Activated gamma-delta T cell (primary cell): ENCODE data around the gene ZNF792.
"Not testable (repeated sequence)": the region's sequence is repeated elsewhere in the genome, so short reads cannot be mapped to it uniquely, and the experiment has no call there.

Experiments
- DNase-seq: peaks from one replicate; lab custom pipeline; 2025; lab: John Stamatoyannopoulos, UW
- total RNA-seq, 2 donors: gene quantifications; one replicate each; lab custom pipeline; 2026; lab: John Stamatoyannopoulos, UW

Gene ZNF792
- 79.9 to 80.3 reads per million in 2 donors for total RNA-seq

GRCh38 chr19:34963573-34964406 is at the start of gene ZNF792:
ZNF792 (minus strand) TSS chr19:34964229; CDS start chr19:34963662, 567 bp downstream.
- peak; percentile 20 for DNase-seq

GRCh38 chr19:35013041-35013819 is 49.2 kb upstream of the ZNF792 start:
- peak; percentile 64 for DNase-seq

DNA sequence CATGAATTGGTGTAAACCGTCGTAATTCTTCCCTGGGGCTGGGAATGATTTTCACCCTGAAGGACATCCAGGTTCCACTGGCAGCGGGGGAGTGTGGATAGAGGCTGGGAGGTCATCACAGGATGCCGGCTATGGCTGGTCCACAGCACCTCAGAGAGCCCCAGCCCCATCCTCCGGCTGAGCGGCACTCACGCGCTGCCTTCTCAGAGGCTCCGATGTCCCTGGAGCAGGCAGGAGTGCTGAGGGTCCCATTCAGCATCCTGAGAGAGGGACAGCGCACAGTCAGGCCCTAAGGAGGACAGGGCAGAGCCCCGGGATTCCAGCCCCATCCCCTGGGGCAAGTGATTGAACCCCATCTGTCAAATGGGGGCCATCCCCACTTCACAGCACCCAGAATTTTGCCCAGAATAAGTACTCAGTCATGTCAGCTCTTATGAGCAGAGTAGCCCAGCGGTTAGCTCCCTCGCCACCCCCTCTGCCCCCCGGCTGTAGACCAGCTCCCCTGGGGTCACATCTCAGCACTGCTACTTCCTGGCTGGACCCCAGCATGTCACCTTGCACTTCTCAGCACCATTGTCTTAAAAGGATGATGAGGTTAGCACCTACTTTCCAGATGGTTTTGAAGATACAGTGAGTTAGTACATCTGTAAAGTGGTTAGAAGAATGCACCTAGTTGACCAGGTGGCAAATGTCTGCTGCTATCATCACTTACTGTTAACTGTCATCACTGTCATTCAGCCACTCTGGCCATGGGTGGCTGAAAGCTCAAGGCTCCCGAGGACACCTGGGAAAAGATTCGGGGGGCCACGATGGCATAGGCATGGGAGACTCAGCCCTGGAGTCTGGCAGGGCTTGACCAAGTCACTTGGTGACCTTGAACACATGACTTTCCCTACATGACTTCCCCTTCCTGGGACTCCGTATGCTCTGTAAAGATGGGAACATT is 48.0 kb upstream of the ZNF792 start:
- peak; percentile 33 for DNase-seq

DNA sequence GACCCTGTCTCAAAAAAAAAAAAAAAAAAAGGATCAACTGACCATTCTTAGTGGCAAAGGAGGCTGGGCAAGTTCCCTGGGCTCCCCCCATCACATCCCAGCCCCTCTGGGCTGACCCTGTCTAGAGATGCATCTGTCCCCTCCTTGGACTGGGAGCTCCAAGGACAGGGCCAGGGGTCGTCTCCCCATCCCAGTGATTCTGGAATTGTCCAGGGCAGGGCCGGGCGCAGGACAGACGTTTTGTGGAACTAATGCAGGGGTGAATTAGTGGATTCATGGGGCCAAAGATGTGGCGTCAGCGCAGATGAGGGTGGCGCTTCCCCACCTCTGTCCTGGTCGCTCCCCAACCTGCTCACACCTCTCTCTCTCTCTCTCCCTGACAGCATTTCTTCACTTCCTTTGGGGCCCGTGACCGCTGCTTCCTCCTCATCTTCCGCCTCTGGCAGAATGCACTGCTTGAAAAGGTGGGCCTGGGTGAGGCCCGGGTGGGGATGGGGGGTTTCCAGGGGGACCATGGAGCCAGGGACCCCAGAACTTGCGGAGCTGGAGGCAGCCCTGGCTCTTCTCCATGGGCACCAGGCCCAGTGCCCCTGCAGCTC is 47.2 kb upstream of the ZNF792 start:
- DNase-seq = no peak

DNA sequence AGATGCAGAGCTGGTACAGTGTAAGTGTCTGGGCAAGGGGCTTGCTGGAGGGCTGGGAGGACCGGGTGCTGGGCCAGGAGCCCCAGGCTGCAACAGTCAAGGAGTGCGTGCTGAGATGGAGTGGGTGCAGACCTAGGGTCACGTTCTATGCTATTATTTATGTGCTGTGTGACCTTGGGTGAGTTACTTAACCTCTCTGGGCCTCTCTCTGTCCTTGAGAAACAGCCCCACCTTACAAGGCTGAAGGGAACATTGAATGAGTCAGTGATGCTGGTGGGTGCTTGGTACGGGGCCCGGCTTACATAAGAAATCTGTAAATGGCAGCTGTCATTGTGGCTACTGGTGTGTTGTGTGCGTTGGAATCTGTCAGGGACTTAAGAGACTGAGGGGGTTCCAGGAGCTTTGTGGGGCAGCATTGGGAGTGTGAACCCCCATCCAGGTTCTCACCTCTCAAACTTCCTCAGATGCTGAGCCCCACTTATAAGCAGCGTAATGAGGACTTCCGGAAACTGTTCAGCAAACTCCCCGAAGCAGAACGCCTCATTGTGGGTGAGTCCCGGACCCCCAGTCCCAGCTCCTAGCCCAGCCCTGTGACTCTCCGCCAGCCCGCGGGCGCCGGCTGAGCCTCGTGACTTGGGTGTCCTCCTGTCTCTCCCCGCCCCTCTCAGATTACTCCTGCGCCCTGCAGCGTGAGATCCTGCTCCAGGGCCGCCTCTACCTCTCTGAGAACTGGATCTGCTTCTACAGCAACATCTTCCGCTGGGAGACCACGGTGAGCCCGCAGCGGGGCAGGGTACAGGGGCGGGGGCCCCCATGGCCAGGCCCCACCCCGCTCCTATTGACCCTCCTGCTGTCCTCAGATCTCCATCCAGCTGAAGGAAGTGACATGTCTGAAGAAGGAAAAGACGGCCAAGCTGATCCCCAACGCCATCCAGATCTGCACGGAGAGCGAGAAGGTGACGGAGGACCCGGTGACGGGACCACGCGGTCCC is 45.7 kb upstream of the ZNF792 start:
- no peak for DNase-seq

GRCh38 chr19:35008891-35009341 is 44.9 kb upstream of the ZNF792 start:
- DNase-seq = no peak

- DNase-seq = not testable (repeated sequence)
These were observed 43.4 kb upstream of the ZNF792 start for GRCh38 chr19:35007427-35007826.

- no peak for DNase-seq
These were observed 43.0 kb upstream of the ZNF792 start for GRCh38 chr19:35006999-35007365.

GRCh38 chr19:35006342-35006998 is 42.4 kb upstream of the ZNF792 start:
- no peak for DNase-seq

- DNase-seq = not testable (repeated sequence)
These were observed 41.9 kb upstream of the ZNF792 start for GRCh38 chr19:35006007-35006341.

- no peak for DNase-seq
These were observed 41.4 kb upstream of the ZNF792 start for GRCh38 chr19:35005256-35005977.

DNA sequence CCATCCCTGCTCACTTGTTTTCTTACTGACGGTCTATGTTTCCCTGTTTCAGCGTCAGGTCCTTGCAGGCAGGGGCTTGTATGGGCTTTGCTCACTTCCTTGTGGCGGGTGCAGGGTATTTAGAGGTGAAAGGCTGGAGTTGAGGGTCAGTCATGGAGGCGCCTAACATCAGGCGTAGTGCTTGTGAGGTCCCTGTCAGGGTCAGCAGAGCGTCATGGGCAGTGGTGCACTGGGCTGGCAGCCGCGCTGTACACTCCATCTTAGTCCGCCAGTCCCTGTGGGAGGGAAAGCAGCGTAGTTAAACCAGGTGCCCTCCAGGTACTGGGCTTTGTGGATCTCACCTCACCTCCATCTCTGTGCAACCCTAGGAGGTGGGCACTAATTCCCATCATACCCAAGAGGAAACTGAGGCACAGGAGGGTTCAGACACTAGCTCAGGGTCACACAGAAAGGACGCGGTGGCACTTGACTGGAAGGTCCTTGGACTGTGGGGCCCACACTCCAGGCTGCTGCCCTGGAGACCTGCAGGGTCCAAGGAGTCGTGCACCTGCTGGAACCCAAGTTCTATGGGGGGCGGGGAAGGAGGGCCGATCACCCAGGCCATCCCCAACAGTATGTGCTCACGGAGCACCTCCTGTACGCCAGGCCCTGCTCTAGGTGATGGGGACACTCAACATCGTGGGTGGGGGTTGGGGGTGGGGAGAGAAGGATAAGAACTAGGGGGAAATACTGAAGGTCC is 40.7 kb upstream of the ZNF792 start:
- no peak for DNase-seq

- no peak for DNase-seq
These were observed 38.1 kb upstream of the ZNF792 start for GRCh38 chr19:35002037-35002535.

GRCh38 chr19:35000647-35001501 is 36.8 kb upstream of the ZNF792 start:
- no peak for DNase-seq

DNA sequence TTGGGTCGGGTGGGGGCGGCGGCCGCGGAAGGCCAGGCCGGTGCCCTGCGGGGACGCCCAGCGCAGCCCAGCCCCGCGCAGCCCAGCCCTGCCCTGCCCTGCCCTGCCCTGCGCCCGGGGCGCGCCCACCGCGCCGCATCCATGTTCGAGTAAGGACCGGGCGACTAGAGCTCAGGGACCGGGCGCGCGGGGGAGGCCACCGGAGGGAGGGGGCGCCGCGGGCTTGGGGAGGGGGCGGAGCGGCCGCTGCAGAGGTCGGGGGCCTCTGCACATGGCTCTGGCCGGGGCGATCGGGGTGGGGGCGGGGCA is 36.3 kb upstream of the ZNF792 start:
- DNase-seq = no peak

DNA sequence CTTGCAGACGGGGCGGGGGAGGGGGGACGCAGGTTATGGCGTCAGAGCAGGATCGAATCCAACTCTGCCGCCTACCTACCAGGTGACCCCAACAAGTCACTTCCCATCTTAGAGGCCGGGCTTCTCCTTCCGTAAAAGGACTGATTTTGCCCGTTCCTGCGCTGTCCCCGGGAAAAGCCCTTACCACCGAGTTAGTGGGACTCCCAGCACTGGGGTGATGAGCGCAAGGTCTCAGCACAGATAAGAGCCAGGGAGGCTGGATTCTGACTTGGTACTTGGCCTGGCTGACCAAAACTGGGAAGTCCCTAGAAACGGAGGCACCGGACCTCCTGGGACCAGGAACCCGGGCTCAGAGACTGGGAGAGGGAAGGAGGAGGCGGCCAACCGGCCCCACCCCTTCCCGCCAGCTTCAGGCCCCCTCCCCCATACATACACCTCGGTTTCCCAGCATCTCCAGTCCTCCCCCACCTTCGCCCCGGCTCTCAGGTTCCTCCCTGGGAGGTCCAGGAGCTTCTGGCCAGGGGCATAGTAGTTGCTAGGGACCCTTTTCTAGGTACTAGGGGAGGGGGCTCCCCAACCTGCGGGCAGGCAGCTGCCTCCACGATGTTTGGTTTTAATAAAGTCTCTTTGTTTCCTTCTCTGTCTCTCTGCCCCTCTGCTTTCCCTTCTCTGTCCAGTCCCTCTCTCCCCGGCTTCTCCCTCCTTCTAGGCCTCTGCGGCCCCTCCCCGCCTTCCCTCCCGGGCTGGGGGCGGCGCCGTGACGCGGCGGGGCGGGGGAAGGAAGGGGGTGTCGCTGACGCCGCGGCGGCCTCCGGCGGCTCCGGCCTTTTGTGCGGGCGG is 35.7 kb upstream of the ZNF792 start, which contains the start of gene GRAMD1A:
Gene GRAMD1A (plus strand): TSS at position 826 of the 840 bp plus-strand sequence. CDS start 156 bp downstream, outside the sequence.
- DNase-seq = peak; percentile 54
